Upper lobe of right lung (tissue), 1 donor: ENCODE results near the gene HOXB5. TPM values are rescaled to one million over a fixed set of nuclear protein-coding genes. Genes with fewer than 3 reads are reported as not detected.

Experiments
- ATAC-seq: fragments of 200-7000 bp; cut with Tn5 transposase; one replicate; pipeline ENCODE4 v1.9.1; 2020; ENCODE audit warnings: mild to moderate bottlenecking, moderate library complexity
- DNase-seq: peaks from one replicate; pipeline ENCODE4 v3.0.0-alpha.2; 2020
- H3K27ac ChIP-seq: fragments of 200-600 bp; one replicate; pipeline ENCODE4 v1.8.0; 2022
- H3K27me3 ChIP-seq: fragments of 200-600 bp; one replicate; pipeline ENCODE4 v1.8.0; 2022; ENCODE audit warnings: mild to moderate bottlenecking
- H3K36me3 ChIP-seq: fragments of 200-600 bp; one replicate; pipeline ENCODE4 v1.8.0; 2022
- H3K4me1 ChIP-seq: fragments of 200-600 bp; one replicate; pipeline ENCODE4 v1.8.0; 2022
- H3K4me3 ChIP-seq: fragments of 200-600 bp; one replicate; pipeline ENCODE4 v1.8.0; 2022; ENCODE audit warnings: mild to moderate bottlenecking
- H3K9me3 ChIP-seq: fragments of 200-600 bp; one replicate; pipeline ENCODE4 v1.8.0; 2022
- intact Hi-C: fragments of 100-400 bp; cut with DNase I; formaldehyde crosslinking; loops from one replicate; pipeline ENCODE4 v1.11.0; 2022
- total RNA-seq: library from RNA; stranded (reverse); fragmentation: NEBNext Ultra II Directional; extraction: Animal tissue kit (Norgen Biotek cat#: 25700); gene quantifications from one replicate; pipeline ENCODE4 v1.2.1, GENCODE V29; 2021
- TF ChIP-seq, protein P1 (sequence below): fragments of 200-600 bp; IDR thresholded peaks from one replicate; pipeline ENCODE4 v1.8.0; 2022; ENCODE audit warnings: antibody characterized with exemption
- donor health status: DM: no; HTN: yes; CAD: no; lungs with severe emphysema.

Gene HOXB5
- total RNA-seq, 1 donor from 2014 or later: 4.4 TPM

DNA sequence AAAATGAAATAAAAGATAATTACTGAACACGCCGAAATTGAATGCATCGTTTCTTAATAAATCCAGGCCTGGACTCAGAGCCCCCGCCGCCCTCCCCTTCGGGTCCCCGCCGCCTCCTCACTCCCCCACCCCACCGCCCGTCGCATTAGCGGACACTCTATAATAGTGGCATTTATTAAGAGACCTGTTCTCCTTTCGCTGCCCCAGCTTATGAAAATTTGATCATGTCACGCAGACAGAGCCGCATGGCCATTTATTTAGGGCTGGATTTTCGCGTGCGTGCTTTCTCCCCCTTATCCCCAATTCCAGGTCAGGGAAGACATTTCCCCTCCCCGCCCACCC lies 42.4 kb downstream of the HOXB5 start:
- no peaks in the 10 kb centered on the region for H3K36me3 ChIP-seq
- ATAC-seq (no peak), DNase-seq (peak; percentile 25)
- H3K9me3 ChIP-seq: no peaks in the 10 kb centered on the region
- peaks cover 43% of the 10 kb centered on the region for H3K27me3 ChIP-seq
- no peak overlapping the region for H3K4me3 ChIP-seq
- intact Hi-C loops: no loop called here
- H3K27ac ChIP-seq: peak overlapping the region; percentile 55
- TF ChIP-seq, protein P1, sequence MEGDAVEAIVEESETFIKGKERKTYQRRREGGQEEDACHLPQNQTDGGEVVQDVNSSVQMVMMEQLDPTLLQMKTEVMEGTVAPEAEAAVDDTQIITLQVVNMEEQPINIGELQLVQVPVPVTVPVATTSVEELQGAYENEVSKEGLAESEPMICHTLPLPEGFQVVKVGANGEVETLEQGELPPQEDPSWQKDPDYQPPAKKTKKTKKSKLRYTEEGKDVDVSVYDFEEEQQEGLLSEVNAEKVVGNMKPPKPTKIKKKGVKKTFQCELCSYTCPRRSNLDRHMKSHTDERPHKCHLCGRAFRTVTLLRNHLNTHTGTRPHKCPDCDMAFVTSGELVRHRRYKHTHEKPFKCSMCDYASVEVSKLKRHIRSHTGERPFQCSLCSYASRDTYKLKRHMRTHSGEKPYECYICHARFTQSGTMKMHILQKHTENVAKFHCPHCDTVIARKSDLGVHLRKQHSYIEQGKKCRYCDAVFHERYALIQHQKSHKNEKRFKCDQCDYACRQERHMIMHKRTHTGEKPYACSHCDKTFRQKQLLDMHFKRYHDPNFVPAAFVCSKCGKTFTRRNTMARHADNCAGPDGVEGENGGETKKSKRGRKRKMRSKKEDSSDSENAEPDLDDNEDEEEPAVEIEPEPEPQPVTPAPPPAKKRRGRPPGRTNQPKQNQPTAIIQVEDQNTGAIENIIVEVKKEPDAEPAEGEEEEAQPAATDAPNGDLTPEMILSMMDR: no peak
- H3K4me1 ChIP-seq: peaks cover 2% of the 10 kb centered on the region

GRCh38 chr17:48550502-48551213 lies 42.9 kb downstream of the HOXB5 start:
- H3K36me3 ChIP-seq: no peaks in the 10 kb centered on the region
- H3K4me3 ChIP-seq: no peak overlapping the region
- ATAC-seq (no peak), DNase-seq (no peak)
- TF ChIP-seq, protein P1: no peak
- peaks cover under 1% of the 10 kb centered on the region for H3K4me1 ChIP-seq
- peak overlapping the region; percentile 66 for H3K27ac ChIP-seq
- no peaks in the 10 kb centered on the region for H3K9me3 ChIP-seq
- intact Hi-C loops: no loop called here
- peaks cover 45% of the 10 kb centered on the region for H3K27me3 ChIP-seq

DNA sequence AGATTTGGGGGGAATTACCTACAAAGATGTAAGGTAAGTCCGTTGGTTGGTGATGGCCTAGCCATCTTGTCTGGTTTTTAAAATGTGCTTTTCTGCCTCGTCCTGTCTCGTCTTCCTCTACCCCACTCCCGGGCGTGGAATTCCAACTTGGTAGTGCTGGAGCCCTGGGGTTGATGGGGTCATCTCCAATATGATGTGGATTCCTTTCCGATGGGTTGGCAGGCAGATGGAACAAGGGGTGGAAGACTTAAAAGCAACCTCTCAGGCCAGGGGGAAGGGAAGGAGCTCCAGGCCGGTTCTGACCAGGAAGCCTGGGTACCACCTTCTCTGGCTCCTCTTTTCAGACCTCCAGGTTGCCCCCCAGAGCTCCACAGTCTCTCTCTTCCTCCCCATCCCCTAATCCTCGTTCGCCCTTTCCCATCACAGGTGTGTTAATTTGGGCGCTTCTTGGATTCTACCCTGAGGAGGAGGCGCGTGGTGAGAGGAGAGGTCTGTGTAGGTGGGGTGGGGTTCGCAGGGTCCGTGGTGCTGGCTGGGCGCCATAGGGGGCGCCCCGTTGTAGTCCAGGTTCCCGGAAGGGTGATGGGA lies 43.6 kb downstream of the HOXB5 start:
- peaks cover 7% of the 10 kb centered on the region for H3K4me1 ChIP-seq
- TF ChIP-seq, protein P1: no peak
- no peak overlapping the region for H3K4me3 ChIP-seq
- ATAC-seq (no peak), DNase-seq (no peak)
- no peaks in the 10 kb centered on the region for H3K9me3 ChIP-seq
- no peaks in the 10 kb centered on the region for H3K36me3 ChIP-seq
- peaks cover 52% of the 10 kb centered on the region for H3K27me3 ChIP-seq
- intact Hi-C loops: no loop called here
- peak overlapping the region; percentile 66 for H3K27ac ChIP-seq

- peak overlapping the region; percentile 66 for H3K27ac ChIP-seq
Observed at GRCh38 chr17:48549281-48549630, 44.3 kb downstream of the HOXB5 start.

DNA sequence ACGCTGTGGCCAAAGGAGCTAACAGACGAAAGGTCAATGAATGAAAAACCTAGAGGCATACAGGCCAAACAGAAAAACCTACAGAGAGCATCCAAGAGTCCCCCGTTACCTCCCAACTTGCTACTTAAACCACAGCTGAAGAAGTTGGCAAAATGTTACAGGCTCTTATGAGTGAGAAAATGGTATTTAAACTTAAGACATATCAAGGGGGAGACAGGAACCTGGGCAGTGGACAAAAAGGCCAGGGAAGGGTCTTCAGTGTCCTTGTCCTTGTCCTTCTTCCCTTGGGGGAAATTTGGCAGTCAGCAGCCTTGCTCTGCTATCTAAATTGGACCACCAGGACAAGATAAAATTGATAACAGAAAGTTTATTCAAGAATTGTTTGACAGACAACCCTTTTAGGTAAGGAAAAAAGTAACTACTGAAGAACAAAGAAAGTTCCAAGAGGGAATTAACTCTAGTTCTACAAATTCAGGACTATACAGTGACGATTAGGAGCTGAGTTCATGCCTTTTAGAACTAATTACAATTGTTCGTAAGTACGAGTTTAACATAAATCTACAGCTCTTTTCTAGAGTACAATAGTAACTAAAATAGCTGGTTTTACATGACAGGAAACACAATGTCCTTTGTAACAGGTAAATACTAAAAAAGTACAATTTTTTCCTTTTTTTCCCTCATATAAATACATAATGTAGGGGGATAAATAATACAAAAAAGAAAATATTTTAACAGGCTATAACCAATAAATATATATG lies 44.9 kb downstream of the HOXB5 start:
- Histone ChIP-seq H3K27ac (peak overlapping the region; percentile 66), H3K4me3 (no peak overlapping the region), H3K27me3 (peaks cover 50% of the 10 kb centered on the region), H3K9me3 (no peaks in the 10 kb centered on the region), H3K4me1 (peaks cover 8% of the 10 kb centered on the region), H3K36me3 (no peaks in the 10 kb centered on the region)
- no peak for ATAC-seq
- intact Hi-C loops: no loop called here
- TF ChIP-seq, protein P1: no peak
- DNase-seq: no peak

More at GRCh38 chr17:48549281-48549630, 44.3 kb downstream of the HOXB5 start:
- DNase-seq: no peak
- intact Hi-C loops: no loop called here
- TF ChIP-seq, protein P1: no peak
- Histone ChIP-seq H3K9me3 (no peaks in the 10 kb centered on the region), H3K36me3 (no peaks in the 10 kb centered on the region), H3K4me1 (peaks cover 8% of the 10 kb centered on the region), H3K4me3 (no peak overlapping the region), H3K27me3 (peaks cover 50% of the 10 kb centered on the region)
- no peak for ATAC-seq
